GM12878 (cell line): ENCODE results near the gene JAG1. TPM values are rescaled to one million over a fixed set of nuclear protein-coding genes. Genes with fewer than 3 reads are reported as not detected.

Experiments
- ATAC-seq: fragments of 200-7000 bp; cut with Tn5 transposase; 3 replicates; pipeline ENCODE4 v1.9.1; 2020; ENCODE audit warnings: mild to moderate bottlenecking, moderate library complexity
- BruUV-seq: library from RNA; stranded (reverse); fragments of 400-500 nt; replicated peaks from 2 replicates; lab custom pipeline; 2021; lab: Mats Ljungman, UMichigan
- CTCF ChIA-PET: fragments of 300-600 bp; sonication (Branson Sonifier 250); formaldehyde crosslinking; extraction: SDS; loops from one replicate; lab custom pipeline; 2021; ENCODE audit warnings: inconsistent platforms; lab: Yijun Ruan, JAX
- POLR2A ChIA-PET: fragments of 350-600 bp; formaldehyde crosslinking; extraction: SDS; loops from one replicate; lab custom pipeline; 2021; ENCODE audit warnings: inconsistent platforms; lab: Charles Lee
- RAD21 ChIA-PET: fragments of 300-600 bp; sonication (Branson Sonifier 250); formaldehyde crosslinking; loops from one replicate; lab custom pipeline; 2023; ENCODE audit warnings: antibody characterized with exemption; ENCODE audit not compliant: unreplicated experiment; lab: Charles Lee
- SMC1A ChIA-PET: fragments of 300-600 bp; sonication (Branson Sonifier 250); formaldehyde crosslinking; loops from one replicate; lab custom pipeline; 2023; ENCODE audit not compliant: unreplicated experiment, uncharacterized antibody; lab: Charles Lee
- DNase-seq: peaks from one replicate; pipeline ENCODE4 v3.0.0-alpha.2; 2011; ENCODE audit warnings: low read depth, low spot score
- FAIRE-seq: peaks from 3 replicates; lab custom pipeline; 2011; peaks lifted over from hg19 to GRCh38; lab: Jason Lieb, UNC
- H2AFZ ChIP-seq: 2 replicates; pipeline ENCODE4 v1.6.0; 2011; ENCODE audit warnings: low read depth, low read length, control low read depth; ENCODE audit not compliant: control insufficient read depth
- H3K27ac ChIP-seq: 2 replicates; pipeline ENCODE4 v1.5.1; 2011; ENCODE audit warnings: control low read depth; ENCODE audit not compliant: control insufficient read depth, insufficient read depth
- H3K27me3 ChIP-seq, 2 experiments: replicated peaks in 1 of 2; 2 replicates each; pipeline versions ENCODE4 v1.6.0 to v1.6.1; 2011; ENCODE audit warnings: low read length in 1 of 2; ENCODE audit not compliant: control insufficient read depth in 2 of 2, insufficient read depth in 2 of 2
- H3K36me3 ChIP-seq, 2 experiments: 2 replicates each; pipeline ENCODE4 v1.5.1; 2011; ENCODE audit warnings: low read length in 1 of 2; ENCODE audit not compliant: control insufficient read depth in 2 of 2, insufficient read depth in 2 of 2
- H3K4me1 ChIP-seq: 2 replicates; pipeline ENCODE4 v1.6.1; 2011; ENCODE audit warnings: mild to moderate bottlenecking, low read length, moderate library complexity, mixed read lengths; ENCODE audit not compliant: control insufficient read depth, insufficient read depth
- H3K4me2 ChIP-seq: 2 replicates; pipeline ENCODE4 v1.6.0; 2011; ENCODE audit warnings: control low read depth; ENCODE audit not compliant: control insufficient read depth, insufficient read depth
- H3K4me3 ChIP-seq: fragments of 200-600 bp; sonication (generic); 2 replicates; pipeline ENCODE4 v1.5.1; 2016
- H3K79me2 ChIP-seq: 2 replicates; pipeline ENCODE4 v1.6.0; 2011; ENCODE audit warnings: low read length; ENCODE audit not compliant: control insufficient read depth, insufficient read depth
- H3K9ac ChIP-seq: 2 replicates; pipeline ENCODE4 v1.8.0; 2011; ENCODE audit warnings: low read length, control low read depth, mixed read lengths; ENCODE audit not compliant: control insufficient read depth, insufficient read depth
- H3K9me3 ChIP-seq: replicated peaks from 3 replicates; pipeline ENCODE4 v1.5.1; 2011; ENCODE audit warnings: mild to moderate bottlenecking, low read length; ENCODE audit not compliant: control insufficient read depth, insufficient read depth
- H4K20me1 ChIP-seq: 2 replicates; pipeline ENCODE4 v1.6.0; 2011; ENCODE audit not compliant: control insufficient read depth, insufficient read depth
- BCL11A ChIP-seq: IDR thresholded peaks from 2 replicates; pipeline ENCODE4 v1.6.1; 2011; ENCODE audit warnings: low read depth, low read length
- BHLHE40 ChIP-seq, 2 experiments: fragments of 450-650 bp in 1 of 2; IDR thresholded peaks; 2 replicates each; pipeline ENCODE4 v1.6.1; 2011 to 2017; ENCODE audit warnings: low read depth in 2 of 2, borderline replicate concordance in 1 of 2, improper control_type of control experiment in 1 of 2, low read length in 1 of 2, mild to moderate bottlenecking in 1 of 2
- CHD2 ChIP-seq: IDR thresholded peaks from 2 replicates; pipeline ENCODE4 v1.6.1; 2011; ENCODE audit warnings: low read depth, low read length, improper control_type of control experiment, borderline replicate concordance
- ELK1 ChIP-seq: IDR thresholded peaks from 2 replicates; pipeline ENCODE4 v1.6.1; 2012; ENCODE audit warnings: low read depth, low read length, improper control_type of control experiment
- EP300 ChIP-seq, 2 experiments: fragments of 150-350 bp in 1 of 2; IDR thresholded peaks; 2 replicates each; pipeline ENCODE4 v1.6.1; 2011 to 2012; ENCODE audit warnings: low read depth in 2 of 2, low read length in 2 of 2, borderline replicate concordance in 1 of 2, improper control_type of control experiment in 1 of 2, inconsistent platforms in 1 of 2; ENCODE audit not compliant: control insufficient read depth in 1 of 2
- FOS ChIP-seq: IDR thresholded peaks from 3 replicates; pipeline ENCODE4 v1.6.1; 2011; ENCODE audit warnings: borderline replicate concordance; ENCODE audit not compliant: insufficient read length; ENCODE audit errors: extremely low read depth
- IKZF2 ChIP-seq, 2 experiments: fragments of 450-650 bp; IDR thresholded peaks; 2 replicates each; pipeline ENCODE4 v1.6.1; 2017; ENCODE audit warnings: mild to moderate bottlenecking in 2 of 2, moderate library complexity in 2 of 2
- RELB ChIP-seq: fragments of 450-650 bp; IDR thresholded peaks from 2 replicates; pipeline ENCODE4 v1.6.1; 2017; ENCODE audit warnings: low read depth, mild to moderate bottlenecking, moderate library complexity
- TCF7 ChIP-seq: IDR thresholded peaks from 2 replicates; pipeline ENCODE4 v1.6.1; 2014; ENCODE audit warnings: antibody characterized with exemption, borderline replicate concordance
- WRNIP1 ChIP-seq: IDR thresholded peaks from 2 replicates; pipeline ENCODE4 v1.6.1; 2011; ENCODE audit warnings: low read depth, low read length, improper control_type of control experiment, borderline replicate concordance
- ZNF274 ChIP-seq: IDR thresholded peaks from one replicate; pipeline ENCODE4 v1.8.0; 2011; ENCODE audit not compliant: insufficient read length, insufficient read depth
- ZNF687 ChIP-seq: fragments of 450-650 bp; IDR thresholded peaks from 2 replicates; pipeline ENCODE4 v1.6.1; 2017; ENCODE audit warnings: mild to moderate bottlenecking, moderate library complexity
- WGBS: methylation state at CpG from one replicate; pipeline ENCODE4 v1.1.6; 2016; ENCODE audit warnings: low lambda C conversion rate; ENCODE audit not compliant: insufficient replicate concordance, insufficient coverage; ENCODE audit errors: missing lambda C conversion rate; 5-methylcytosine and 5-hydroxymethylcytosine counted together
- in situ Hi-C: fragments of 300-500 bp; cut with MboI; formaldehyde crosslinking; loops from 9 replicates; pipeline ENCODE4 v1.14.3; 2018; ENCODE audit warnings: mixed read lengths
- intact Hi-C: fragments of 100-400 bp; cut with micrococcal nuclease; formaldehyde crosslinking; loops from one replicate; pipeline ENCODE4 v1.14.2; 2022; ENCODE audit not compliant: unreplicated experiment
- polyA plus RNA-seq, 11 experiments: library from polyadenylated mRNA; depleted of rRNA in 4 of 11; unstranded in 6 of 11; stranded (reverse) in 5 of 11; fragments of >200 nt; fragmentation: Nextera tagmentation in 4 of 11; fragmentation: Illumina TruSeq in 1 of 11; extraction: Ambion mirVana in 4 of 11; extraction: Trizol in 1 of 11; gene quantifications; 1 replicate in 1 of 11; 2 replicates in 10 of 11; pipeline versions ENCODE4 v1.2.1 to v1.2.3, GENCODE V29; 2011 to 2016; ENCODE audit warnings: inconsistent platforms in 2 of 11, missing spikeins in 2 of 11, low read depth in 1 of 11
- total RNA-seq, 4 experiments: library from RNA; depleted of rRNA in 3 of 4; stranded (reverse); fragments of >200 nt in 3 of 4; fragmentation: Illumina TruSeq in 1 of 4; extraction: Trizol in 1 of 4; gene quantifications; 2 replicates each; pipeline versions ENCODE4 v1.2.1 to v1.2.3, GENCODE V29; 2013 to 2021

JAG1 gene
- total and polyA plus RNA-seq, 10 of the 15 experiments (the other 5 are each of a cell fraction or from before 2014, with no cell fraction given): 0.66 to 6.9 (median 1.8) TPM

DNA sequence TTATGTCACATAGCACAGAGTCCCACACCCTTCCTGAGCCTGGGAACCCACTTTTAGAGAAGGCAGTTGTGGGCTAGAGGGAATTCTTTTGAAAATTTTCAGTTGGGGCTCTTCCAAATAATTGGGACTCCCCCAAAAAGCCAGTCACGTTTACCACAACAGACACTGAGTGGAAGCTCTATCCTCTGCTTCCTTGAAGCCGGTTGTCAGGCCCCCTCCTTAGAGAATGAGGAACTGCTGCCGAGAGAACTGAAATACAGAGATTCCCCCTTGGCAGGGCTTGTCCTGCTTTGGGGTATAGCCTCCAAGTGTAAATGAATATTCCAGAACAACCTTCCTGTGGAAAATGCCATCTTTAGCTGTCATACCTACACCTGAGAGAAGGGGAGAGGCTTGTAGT, 2.7 kb upstream of the JAG1 start:
- H4K20me1 ChIP-seq: no peaks in the 10 kb centered on the region
- no peak overlapping the region for H3K27ac ChIP-seq
- no peak overlapping the region for H3K4me2 ChIP-seq
- ChIA-PET CTCF (interaction anchor here (0.6 to 2.6 kb wide), 4 partner anchors 67 to 867 kb away, joined by 3 to 7 read pairs (median 4); no protein-coding TSS in a partner anchor), SMC1A (interaction anchor here (0.9 to 2.1 kb wide), 4 partner anchors 12 to 869 kb away, joined by 3 to 4 read pairs (median 4); no protein-coding TSS in a partner anchor), RAD21 (interaction anchor here (3.9 kb wide), 1 partner anchor 529 kb away, joined by 17 read pairs; no protein-coding TSS in a partner anchor), POLR2A (no interaction called here)
- H2AFZ ChIP-seq: no peak overlapping the region
- H3K4me3 ChIP-seq: no peak overlapping the region
- no TSS peak for BruUV-seq
- FAIRE-seq (no peak), DNase-seq (no peak), ATAC-seq (no peak)
- H3K9me3 ChIP-seq: no peaks in the 10 kb centered on the region
- H3K9ac ChIP-seq: no peak overlapping the region
- intact Hi-C loops (loop anchor here (10.0 kb wide), 3 partner anchors 202 to 728 kb away; no protein-coding TSS in a partner anchor), in situ Hi-C loops (loop anchor here (10.0 kb wide), 1 partner anchor 868 kb away; no protein-coding TSS in a partner anchor)
- H3K36me3 ChIP-seq: no peaks in the 10 kb centered on the region
- WGBS: 3% methylated on average over 3 of the region's 3 CpGs
- peaks cover 0 to 5% of the 10 kb centered on the region in 2 experiments; a peak in 2 of 4 replicates for H3K27me3 ChIP-seq
- H3K79me2 ChIP-seq: peaks cover 2% of the 10 kb centered on the region; the same call in 1 of the 2 replicates
- H3K4me1 ChIP-seq: peaks cover 12% of the 10 kb centered on the region
- no peak for TF ChIP-seq RELB
- TF ChIP-seq CHD2: no peak
- TF ChIP-seq IKZF2 (IDR thresholded peaks at IDR 0.05): 0 out of 4 replicates have a peak, but pooled peaks of 1 of the 2 experiments have one; percentile 24
- TF ChIP-seq ZNF687: no peak
- no peak for TF ChIP-seq TCF7
- TF ChIP-seq BHLHE40 (IDR thresholded peaks at IDR 0.05; ENCODE audit: borderline replicate concordance in 1 of 2, low read depth in 2 of 2, low read length in 1 of 2): peak; percentile 62 to 66; a peak in 2 of 4 replicates
- TF ChIP-seq FOS: no peak
- no peak for TF ChIP-seq BCL11A
- TF ChIP-seq EP300 (IDR thresholded peaks at IDR 0.05; ENCODE audit: borderline replicate concordance in 1 of 2, control insufficient read depth in 1 of 2, low read depth in 2 of 2, low read length in 2 of 2): no peak
- no peak for TF ChIP-seq WRNIP1
- TF ChIP-seq ELK1: no peak
- TF ChIP-seq ZNF274: no peak
